Endothelial cell of umbilical vein (primary cell): ENCODE results near the gene RPS2.

Source experiments
- EZH2 ChIP-seq: IDR thresholded peaks from 2 replicates; pipeline ENCODE4 v1.6.1; 2012; ENCODE audit warnings: borderline replicate concordance, low read depth, mild to moderate bottlenecking, moderate library complexity, low read length, inconsistent platforms; ENCODE audit not compliant: severe bottlenecking
- POLR2A ChIP-seq: IDR thresholded peaks from 2 replicates; pipeline ENCODE4 v1.6.1; 2012; ENCODE audit warnings: low read depth, mild to moderate bottlenecking, control low read depth, low read length
- TF ChIP-seq, protein P1 (sequence below): IDR thresholded peaks from 2 replicates; pipeline ENCODE4 v1.6.1; 2011; ENCODE audit not compliant: insufficient read depth, insufficient read length
- TF ChIP-seq, protein P2 (sequence below), 2 donors: IDR thresholded peaks; 1 replicate in 1 of 2; 2 replicates in 1 of 2; pipeline ENCODE4 v1.5.1; 2011; ENCODE audit warnings: low read length in 2 of 2, mild to moderate bottlenecking in 2 of 2, moderate library complexity in 2 of 2, control low read depth in 1 of 2, inconsistent platforms in 1 of 2, low read depth in 1 of 2; ENCODE audit not compliant: insufficient read depth in 1 of 2; ENCODE audit errors: extremely low read depth in 1 of 2

DNA sequence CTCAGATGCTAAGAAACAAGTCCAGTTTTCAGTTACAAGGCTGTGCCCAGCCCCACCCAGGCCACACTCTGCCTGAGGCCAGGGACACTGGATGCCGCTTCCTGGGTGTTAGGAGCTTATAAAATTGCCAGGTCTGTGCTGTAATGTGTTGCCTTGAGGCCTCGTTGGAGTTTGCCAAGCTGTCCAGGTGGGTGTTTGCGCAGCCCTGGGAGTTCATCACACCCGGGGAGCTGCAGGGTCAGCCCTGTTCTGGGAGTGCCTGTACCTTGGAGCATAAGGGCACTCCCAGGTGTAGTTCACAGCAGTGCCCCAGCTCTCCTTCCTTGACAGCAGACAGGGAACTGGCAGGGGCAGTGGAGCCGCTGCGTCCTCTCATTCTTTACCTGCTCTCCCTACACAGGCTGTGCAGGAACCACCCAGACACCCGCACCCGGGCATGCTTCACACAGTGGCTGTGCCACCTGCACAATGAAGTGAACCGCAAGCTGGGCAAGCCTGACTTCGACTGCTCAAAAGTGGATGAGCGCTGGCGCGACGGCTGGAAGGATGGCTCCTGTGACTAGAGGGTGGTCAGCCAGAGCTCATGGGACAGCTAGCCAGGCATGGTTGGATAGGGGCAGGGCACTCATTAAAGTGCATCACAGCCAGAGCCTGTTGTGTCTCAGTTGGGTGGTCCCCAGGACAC, 21.0 kb upstream of the RPS2 start:
- TF ChIP-seq POLR2A (no peak), EZH2 (no peak)
- TF ChIP-seq, protein P1, sequence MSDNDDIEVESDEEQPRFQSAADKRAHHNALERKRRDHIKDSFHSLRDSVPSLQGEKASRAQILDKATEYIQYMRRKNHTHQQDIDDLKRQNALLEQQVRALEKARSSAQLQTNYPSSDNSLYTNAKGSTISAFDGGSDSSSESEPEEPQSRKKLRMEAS: no peak
- TF ChIP-seq, protein P2, sequence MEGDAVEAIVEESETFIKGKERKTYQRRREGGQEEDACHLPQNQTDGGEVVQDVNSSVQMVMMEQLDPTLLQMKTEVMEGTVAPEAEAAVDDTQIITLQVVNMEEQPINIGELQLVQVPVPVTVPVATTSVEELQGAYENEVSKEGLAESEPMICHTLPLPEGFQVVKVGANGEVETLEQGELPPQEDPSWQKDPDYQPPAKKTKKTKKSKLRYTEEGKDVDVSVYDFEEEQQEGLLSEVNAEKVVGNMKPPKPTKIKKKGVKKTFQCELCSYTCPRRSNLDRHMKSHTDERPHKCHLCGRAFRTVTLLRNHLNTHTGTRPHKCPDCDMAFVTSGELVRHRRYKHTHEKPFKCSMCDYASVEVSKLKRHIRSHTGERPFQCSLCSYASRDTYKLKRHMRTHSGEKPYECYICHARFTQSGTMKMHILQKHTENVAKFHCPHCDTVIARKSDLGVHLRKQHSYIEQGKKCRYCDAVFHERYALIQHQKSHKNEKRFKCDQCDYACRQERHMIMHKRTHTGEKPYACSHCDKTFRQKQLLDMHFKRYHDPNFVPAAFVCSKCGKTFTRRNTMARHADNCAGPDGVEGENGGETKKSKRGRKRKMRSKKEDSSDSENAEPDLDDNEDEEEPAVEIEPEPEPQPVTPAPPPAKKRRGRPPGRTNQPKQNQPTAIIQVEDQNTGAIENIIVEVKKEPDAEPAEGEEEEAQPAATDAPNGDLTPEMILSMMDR (IDR thresholded peaks at IDR 0.05; ENCODE audit: extremely low read depth in 1 of 2, insufficient read depth in 1 of 2, low read depth in 1 of 2, low read length in 2 of 2): no peak
